H9 (cell line): ENCODE measurements around the gene NR5A1. TPM values are rescaled to one million over a fixed set of nuclear protein-coding genes. Genes with fewer than 3 reads are reported as not detected.

Source experiments
- DNase-seq: peaks from one replicate; pipeline ENCODE4 v3.0.0-alpha.2; 2017
- H2AFZ ChIP-seq: one replicate; pipeline ENCODE4 v1.6.1; 2013; ENCODE audit warnings: mild to moderate bottlenecking, low read length, control low read depth, moderate library complexity
- H2AK5ac ChIP-seq: 2 replicates; pipeline ENCODE4 v1.6.1; 2013; ENCODE audit warnings: low read length, control low read depth, mixed read lengths; ENCODE audit not compliant: insufficient read length
- H2BK120ac ChIP-seq: one replicate; pipeline ENCODE4 v1.6.1; 2013; ENCODE audit warnings: low read depth, mild to moderate bottlenecking, low read length, control low read depth, inconsistent platforms; ENCODE audit not compliant: poor library complexity, severe bottlenecking
- H2BK12ac ChIP-seq: 2 replicates; pipeline ENCODE4 v1.6.1; 2013; ENCODE audit warnings: low read length, control low read depth, mixed read lengths, low read depth; ENCODE audit not compliant: insufficient read length
- H2BK15ac ChIP-seq: 2 replicates; pipeline ENCODE4 v1.6.1; 2013; ENCODE audit warnings: low read depth, low read length, control low read depth
- H2BK20ac ChIP-seq: one replicate; pipeline ENCODE4 v1.6.1; 2013; ENCODE audit warnings: low read depth, mild to moderate bottlenecking, low read length, control low read depth, inconsistent platforms; ENCODE audit not compliant: poor library complexity, severe bottlenecking
- H2BK5ac ChIP-seq: 2 replicates; pipeline ENCODE4 v1.6.1; 2013; ENCODE audit warnings: low read length, control low read depth, mixed read lengths; ENCODE audit not compliant: insufficient read length
- H3K14ac ChIP-seq: 2 replicates; pipeline ENCODE4 v1.6.1; 2013; ENCODE audit warnings: low read length, control low read depth; ENCODE audit not compliant: insufficient read depth
- H3K18ac ChIP-seq: 2 replicates; pipeline ENCODE4 v1.6.1; 2013; ENCODE audit warnings: low read depth, mild to moderate bottlenecking, mixed read lengths, low read length, control low read depth; ENCODE audit not compliant: insufficient read length
- H3K23ac ChIP-seq: 2 replicates; pipeline ENCODE4 v1.6.1; 2013; ENCODE audit warnings: low read length, control low read depth, mixed read lengths, low read depth; ENCODE audit not compliant: insufficient read length
- H3K23me2 ChIP-seq: 2 replicates; pipeline ENCODE4 v1.6.1; 2013; ENCODE audit warnings: low read depth, mild to moderate bottlenecking, mixed read lengths, low read length, control low read depth; ENCODE audit not compliant: insufficient read length, poor library complexity, severe bottlenecking
- H3K27ac ChIP-seq: 2 replicates; pipeline ENCODE4 v1.5.1; 2013; ENCODE audit warnings: low read length, control low read depth, mixed read lengths, low read depth; ENCODE audit not compliant: insufficient read length
- H3K27me3 ChIP-seq: 2 replicates; pipeline ENCODE4 v1.6.1; 2013; ENCODE audit warnings: low read length, control low read depth, inconsistent platforms; ENCODE audit not compliant: insufficient read depth
- H3K4ac ChIP-seq: 2 replicates; pipeline ENCODE4 v1.6.1; 2013; ENCODE audit warnings: low read depth, mild to moderate bottlenecking, control low read depth, inconsistent platforms, low read length, moderate library complexity
- H3K4me1 ChIP-seq: 2 replicates; pipeline ENCODE4 v1.6.1; 2013; ENCODE audit warnings: low read length, control low read depth, inconsistent platforms; ENCODE audit not compliant: insufficient read depth
- H3K4me2 ChIP-seq: 2 replicates; pipeline ENCODE4 v1.6.1; 2013; ENCODE audit warnings: low read length, control low read depth, mixed read lengths; ENCODE audit not compliant: insufficient read length, insufficient read depth
- H3K56ac ChIP-seq: 2 replicates; pipeline ENCODE4 v1.6.1; 2013; ENCODE audit warnings: low read depth, mild to moderate bottlenecking, mixed read lengths, low read length, control low read depth; ENCODE audit not compliant: insufficient read length
- H3K79me1 ChIP-seq: 2 replicates; pipeline ENCODE4 v1.6.1; 2013; ENCODE audit warnings: low read depth, mild to moderate bottlenecking, moderate library complexity, low read length, control low read depth, inconsistent platforms; ENCODE audit not compliant: insufficient read depth, poor library complexity, severe bottlenecking
- H3K79me2 ChIP-seq: 2 replicates; pipeline ENCODE4 v1.6.1; 2013; ENCODE audit warnings: low read length, control low read depth, inconsistent platforms; ENCODE audit not compliant: insufficient read depth
- H3K9ac ChIP-seq: 2 replicates; pipeline ENCODE4 v1.6.1; 2013; ENCODE audit warnings: low read length, control low read depth, mixed read lengths; ENCODE audit not compliant: insufficient read length; ENCODE audit errors: extremely low read depth
- H3K9me3 ChIP-seq: one replicate; pipeline ENCODE4 v1.6.1; 2013; ENCODE audit warnings: low read depth, low read length, inconsistent platforms; ENCODE audit not compliant: control insufficient read depth
- H3T11ph ChIP-seq: one replicate; pipeline ENCODE4 v1.6.1; 2013; ENCODE audit warnings: mild to moderate bottlenecking, low read length, control low read depth, inconsistent platforms
- H4K20me1 ChIP-seq: one replicate; pipeline ENCODE4 v1.6.1; 2013; ENCODE audit not compliant: control insufficient read depth, insufficient read length, insufficient read depth
- H4K5ac ChIP-seq: 2 replicates; pipeline ENCODE4 v1.6.1; 2013; ENCODE audit warnings: low read depth, mild to moderate bottlenecking, mixed read lengths, low read length, control low read depth; ENCODE audit not compliant: insufficient read length
- H4K8ac ChIP-seq: replicated peaks from 2 replicates; pipeline ENCODE4 v1.6.1; 2013; ENCODE audit warnings: low read length, control low read depth, mixed read lengths, low read depth; ENCODE audit not compliant: insufficient read length
- H4K91ac ChIP-seq: 2 replicates; pipeline ENCODE4 v1.6.1; 2013; ENCODE audit warnings: low read depth, mild to moderate bottlenecking, moderate library complexity, mixed read lengths, low read length, control low read depth; ENCODE audit not compliant: insufficient read length
- H3K27ac Mint-ChIP-seq, 3 experiments: 2 replicates in 2 of 3; 3 replicates in 1 of 3; pipeline ENCODE4 v1.8.0; 2020 to 2021; ENCODE audit warnings: mixed read lengths in 3 of 3, mild to moderate bottlenecking in 1 of 3, moderate library complexity in 1 of 3
- H3K27me3 Mint-ChIP-seq: 2 replicates; pipeline ENCODE4 v1.8.0; 2021; ENCODE audit warnings: low read depth, mild to moderate bottlenecking, moderate library complexity, mixed read lengths
- H3K36me3 Mint-ChIP-seq, 3 experiments: 2 replicates in 2 of 3; 3 replicates in 1 of 3; pipeline ENCODE4 v1.8.0; 2020 to 2021; ENCODE audit warnings: low read depth in 3 of 3, mixed read lengths in 3 of 3; ENCODE audit not compliant: insufficient read depth in 1 of 3
- H3K4me1 Mint-ChIP-seq, 2 experiments: 2 replicates each; pipeline ENCODE4 v1.8.0; 2020; ENCODE audit warnings: mixed read lengths in 2 of 2
- H3K4me3 Mint-ChIP-seq, 2 experiments: 2 replicates in 1 of 2; 3 replicates in 1 of 2; pipeline ENCODE4 v1.8.0; 2020 to 2021; ENCODE audit warnings: mild to moderate bottlenecking in 2 of 2, mixed read lengths in 2 of 2, moderate library complexity in 1 of 2
- H3K9me3 Mint-ChIP-seq, 2 experiments: 2 replicates in 1 of 2; 3 replicates in 1 of 2; pipeline ENCODE4 v1.8.0; 2020; ENCODE audit warnings: mild to moderate bottlenecking in 2 of 2, mixed read lengths in 2 of 2, moderate library complexity in 1 of 2
- WGBS: extraction: QIAGEN DNeasy Blood & Tissue Kit; methylation state at CpG from one replicate; pipeline ENCODE4 v1.1.7; 2013; ENCODE audit warnings: missing lambda C conversion rate, low lambda C conversion rate, mixed read lengths; ENCODE audit not compliant: insufficient read length; ENCODE audit errors: extremely low coverage; 5-methylcytosine and 5-hydroxymethylcytosine counted together
- total RNA-seq: library from RNA; stranded (reverse); gene quantifications from 2 replicates; pipeline ENCODE4 v1.2.1, GENCODE V29; 2021
- TF ChIP-seq, protein P1 (sequence below): fragments of 200-600 bp; sonication (generic); conservative IDR thresholded peaks from 3 replicates; pipeline ENCODE4 v1.8.0; 2021; ENCODE audit warnings: antibody characterized with exemption, mild to moderate bottlenecking

The NR5A1 gene
- total RNA-seq, 1 experiment from 2014 or later = 0.37 TPM

DNA sequence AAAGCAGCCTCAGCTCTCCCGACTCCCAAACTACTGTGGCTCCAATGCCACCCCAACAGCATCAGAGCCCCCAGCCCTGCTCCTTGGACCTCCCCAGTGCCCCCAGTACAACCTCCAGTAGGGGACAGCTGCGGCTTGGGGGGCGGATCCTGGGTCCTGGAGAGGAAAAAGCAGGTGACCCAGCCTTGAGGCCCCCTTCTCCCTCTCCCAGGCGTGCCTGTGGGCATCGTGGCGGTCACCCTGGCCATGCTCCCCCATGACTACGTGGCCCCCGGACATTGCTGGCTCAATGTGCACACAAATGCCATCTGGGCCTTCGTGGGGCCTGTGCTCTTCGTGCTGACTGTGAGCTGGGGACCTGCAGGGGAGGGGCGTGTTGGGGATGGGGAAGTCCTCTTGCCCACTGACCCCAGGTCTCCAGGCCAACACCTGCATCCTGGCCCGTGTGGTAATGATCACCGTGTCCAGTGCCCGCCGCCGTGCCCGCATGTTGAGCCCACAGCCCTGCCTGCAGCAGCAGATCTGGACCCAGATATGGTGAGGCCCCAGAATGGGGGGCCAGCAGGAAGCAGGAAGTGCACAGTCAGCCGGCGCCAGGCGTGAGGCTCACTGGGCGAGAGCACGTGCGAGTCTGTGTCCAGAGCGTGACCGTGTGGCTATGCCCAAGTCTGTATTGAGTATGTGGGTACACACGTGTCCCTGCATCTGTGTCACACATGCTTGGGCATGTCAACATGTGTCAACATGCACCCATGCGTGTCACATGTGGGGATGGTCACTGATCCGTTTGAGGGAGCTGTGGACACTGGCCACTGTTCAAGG, 38.0 kb downstream of the NR5A1 start:
- no peak overlapping the region for H4K5ac ChIP-seq
- H3K14ac ChIP-seq = no peak overlapping the region

More for the DNA sequence above, 38.0 kb downstream of the NR5A1 start:
- H2AK5ac ChIP-seq = no peak overlapping the region
- H3K4me2 ChIP-seq = no peak overlapping the region
- no peak overlapping the region for H3K27ac ChIP-seq
- no peak overlapping the region for H2BK5ac ChIP-seq
- no peak overlapping the region for H2BK20ac ChIP-seq
- Mint-ChIP-seq H3K36me3 (no peaks in the 10 kb centered on the region), H3K27me3 (peaks cover 5% of the 10 kb centered on the region), H3K27ac (peak overlapping the region in 1 of 3 experiments; percentile 83; a peak in 1 of 7 replicates), H3K4me1 (0 out of 4 replicates have a peak, but pooled peaks cover 0 to 1% of the 10 kb centered on the region in 2 experiments), H3K9me3 (no peaks in the 10 kb centered on the region), H3K4me3 (no peak overlapping the region)
- no peak overlapping the region for H2AFZ ChIP-seq
- H2BK15ac ChIP-seq = no peak overlapping the region
- H3K9ac ChIP-seq = no peak overlapping the region
- no peaks in the 10 kb centered on the region for H3K79me2 ChIP-seq
- H3T11ph ChIP-seq = no peak overlapping the region
- no peaks in the 10 kb centered on the region for H3K23me2 ChIP-seq
- no peak overlapping the region for H3K23ac ChIP-seq
- no CpG with 5 or more reads among the region's 28 CpGs for WGBS
- no peak overlapping the region for H4K91ac ChIP-seq
- no peak overlapping the region for H2BK120ac ChIP-seq
- H3K18ac ChIP-seq = no peak overlapping the region
- no peaks in the 10 kb centered on the region for H3K27me3 ChIP-seq
- TF ChIP-seq, protein P1, sequence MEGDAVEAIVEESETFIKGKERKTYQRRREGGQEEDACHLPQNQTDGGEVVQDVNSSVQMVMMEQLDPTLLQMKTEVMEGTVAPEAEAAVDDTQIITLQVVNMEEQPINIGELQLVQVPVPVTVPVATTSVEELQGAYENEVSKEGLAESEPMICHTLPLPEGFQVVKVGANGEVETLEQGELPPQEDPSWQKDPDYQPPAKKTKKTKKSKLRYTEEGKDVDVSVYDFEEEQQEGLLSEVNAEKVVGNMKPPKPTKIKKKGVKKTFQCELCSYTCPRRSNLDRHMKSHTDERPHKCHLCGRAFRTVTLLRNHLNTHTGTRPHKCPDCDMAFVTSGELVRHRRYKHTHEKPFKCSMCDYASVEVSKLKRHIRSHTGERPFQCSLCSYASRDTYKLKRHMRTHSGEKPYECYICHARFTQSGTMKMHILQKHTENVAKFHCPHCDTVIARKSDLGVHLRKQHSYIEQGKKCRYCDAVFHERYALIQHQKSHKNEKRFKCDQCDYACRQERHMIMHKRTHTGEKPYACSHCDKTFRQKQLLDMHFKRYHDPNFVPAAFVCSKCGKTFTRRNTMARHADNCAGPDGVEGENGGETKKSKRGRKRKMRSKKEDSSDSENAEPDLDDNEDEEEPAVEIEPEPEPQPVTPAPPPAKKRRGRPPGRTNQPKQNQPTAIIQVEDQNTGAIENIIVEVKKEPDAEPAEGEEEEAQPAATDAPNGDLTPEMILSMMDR = no peak
- H2BK12ac ChIP-seq = no peak overlapping the region
- no peak overlapping the region for H3K56ac ChIP-seq
- H3K4ac ChIP-seq = no peak overlapping the region
- no peaks in the 10 kb centered on the region for H3K9me3 ChIP-seq
- H4K20me1 ChIP-seq = no peaks in the 10 kb centered on the region
- H4K8ac ChIP-seq = no peak overlapping the region
- no peak for DNase-seq
- no peaks in the 10 kb centered on the region for H3K79me1 ChIP-seq
- no peaks in the 10 kb centered on the region for H3K4me1 ChIP-seq
